ENCODE measurements around the gene PHF2. TPM values are rescaled to one million over a fixed set of nuclear protein-coding genes. Genes with fewer than 3 reads are reported as not detected.

PHF2 gene
- polyA plus RNA-seq, 1 donor, result 33.5 TPM

DNA sequence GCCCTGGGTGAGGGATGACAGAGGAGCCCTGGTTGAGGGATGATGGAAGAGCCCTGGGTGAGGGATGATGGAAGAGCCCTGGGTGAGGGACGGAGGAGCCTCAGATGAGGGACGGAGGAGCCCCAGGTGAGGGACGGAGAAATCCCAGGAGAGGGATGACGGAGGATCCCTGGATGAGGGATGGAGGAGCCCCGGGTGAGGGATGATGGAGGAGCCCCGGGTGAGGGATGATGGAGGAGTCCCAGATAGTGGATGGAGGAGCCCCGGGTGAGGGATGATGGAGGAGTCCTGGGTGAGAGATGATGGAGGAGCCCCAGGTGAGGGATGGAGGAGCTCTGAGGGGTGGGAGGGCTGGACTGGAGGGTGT is 10.9 kb downstream of the PHF2 start:
- no peak for DNase-seq (ENCODE audit: low read depth)

- no peak for DNase-seq (ENCODE audit: low read depth)
Observed at GRCh38 chr9:93587651-93588347, 11.4 kb downstream of the PHF2 start.

DNA sequence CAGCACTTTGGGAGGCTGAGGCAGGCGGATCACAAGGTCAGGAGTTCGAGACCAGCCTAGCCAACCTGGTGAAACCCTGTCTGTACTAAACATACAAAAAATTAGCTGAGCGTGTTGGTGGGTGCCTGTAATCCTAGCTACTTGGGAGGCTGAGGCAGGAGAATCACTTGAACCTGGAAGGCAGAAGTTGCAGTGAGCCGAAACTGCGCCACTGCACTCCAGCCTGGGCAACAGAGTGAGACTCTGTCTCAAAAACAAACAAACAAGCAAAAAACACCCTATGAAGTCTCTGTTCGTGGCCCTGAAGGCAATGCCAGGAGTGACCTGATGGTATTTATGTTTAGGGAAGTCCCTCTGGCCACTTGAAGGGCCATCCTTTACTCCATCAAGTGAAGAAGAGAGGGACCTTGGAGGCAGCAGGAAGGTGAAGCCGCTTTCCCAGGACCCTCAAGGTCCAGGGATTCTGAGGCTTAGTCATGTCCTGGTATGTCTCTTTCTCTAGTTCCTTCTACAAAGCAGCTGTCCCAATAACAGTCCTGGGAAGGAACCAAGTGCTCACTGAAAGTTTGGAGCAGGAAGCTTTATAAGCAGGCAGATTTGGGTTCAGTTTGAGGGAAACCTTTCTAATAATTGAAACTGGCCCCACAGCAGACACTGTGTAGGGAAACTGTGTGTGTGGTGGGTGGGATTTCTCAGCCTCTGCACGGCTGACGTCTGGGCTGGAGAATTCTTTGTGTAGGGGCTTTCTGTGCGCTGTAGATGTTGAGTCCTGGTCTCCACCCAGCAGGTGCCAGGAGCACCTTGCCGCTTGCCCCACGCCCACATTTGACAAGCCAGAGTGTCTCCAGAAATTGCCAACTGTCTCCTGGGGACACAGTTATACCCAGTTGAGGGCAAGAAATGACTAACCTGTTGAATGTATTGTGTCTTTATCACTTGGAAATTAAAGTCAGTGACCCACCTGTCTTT is 12.5 kb downstream of the PHF2 start:
- DNase-seq (ENCODE audit: low read depth), result no peak

GRCh38 chr9:93589688-93590087 is 13.3 kb downstream of the PHF2 start:
- DNase-seq (ENCODE audit: low read depth), result no peak

- DNase-seq (ENCODE audit: low read depth), result no peak
Observed at GRCh38 chr9:93590609-93591234, 14.3 kb downstream of the PHF2 start.

- no peak for DNase-seq (ENCODE audit: low read depth)
Observed at GRCh38 chr9:93591301-93592007, 15.1 kb downstream of the PHF2 start.

- DNase-seq (ENCODE audit: low read depth), result no peak
Observed at GRCh38 chr9:93592008-93592642, 15.7 kb downstream of the PHF2 start.

DNA sequence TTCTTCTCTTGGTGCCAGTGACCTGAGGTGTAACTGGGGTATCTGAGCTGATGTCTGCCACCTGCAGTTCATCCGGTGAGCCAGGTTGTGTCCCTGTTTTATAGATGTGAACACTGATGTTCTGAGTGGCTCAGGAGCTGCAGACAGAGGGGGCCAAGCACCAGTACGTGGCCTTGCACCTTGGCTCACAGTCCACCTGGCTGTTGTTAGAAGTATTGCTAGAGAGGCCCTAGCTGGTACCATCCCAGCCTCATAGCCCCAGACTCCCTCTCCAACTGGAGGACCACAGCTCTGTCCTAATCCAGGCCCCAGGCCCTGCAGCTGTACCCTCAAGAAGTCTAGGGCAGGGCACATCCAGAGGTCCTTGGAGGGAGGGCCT is 16.2 kb downstream of the PHF2 start:
- DNase-seq (ENCODE audit: low read depth), result no peak

DNA sequence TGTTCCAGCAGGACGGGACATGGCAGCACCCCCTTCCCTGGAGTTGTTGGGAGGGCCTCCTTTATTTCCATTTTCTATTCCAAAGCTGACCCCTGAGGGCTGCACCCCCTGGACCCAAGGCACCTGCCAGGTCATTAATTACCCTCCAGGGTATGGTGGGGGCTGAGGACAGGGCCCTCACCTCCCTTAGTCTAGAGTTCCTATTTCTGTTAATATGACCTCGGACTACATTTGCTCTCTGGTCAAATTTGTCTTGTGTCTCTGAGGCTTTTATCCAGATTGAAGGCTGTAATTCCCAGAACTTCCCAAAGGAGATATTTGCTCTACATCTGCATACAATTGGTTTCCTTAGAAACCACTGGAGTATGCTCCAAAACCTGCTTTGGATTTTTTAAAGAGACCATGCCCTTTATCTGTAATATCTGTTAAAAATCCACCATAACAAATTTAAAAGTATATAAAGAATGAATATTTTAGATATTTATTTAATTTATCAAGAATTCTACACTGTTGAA is 16.8 kb downstream of the PHF2 start:
- DNase-seq (ENCODE audit: low read depth), result peak; percentile 72

- no peak for DNase-seq (ENCODE audit: low read depth)
Observed at GRCh38 chr9:93594041-93594756, 17.8 kb downstream of the PHF2 start.

- no peak for DNase-seq (ENCODE audit: low read depth)
Observed at GRCh38 chr9:93595461-93595860, 19.1 kb downstream of the PHF2 start.

- no peak for DNase-seq (ENCODE audit: low read depth)
Observed at GRCh38 chr9:93595861-93596365, 19.5 kb downstream of the PHF2 start.

DNA sequence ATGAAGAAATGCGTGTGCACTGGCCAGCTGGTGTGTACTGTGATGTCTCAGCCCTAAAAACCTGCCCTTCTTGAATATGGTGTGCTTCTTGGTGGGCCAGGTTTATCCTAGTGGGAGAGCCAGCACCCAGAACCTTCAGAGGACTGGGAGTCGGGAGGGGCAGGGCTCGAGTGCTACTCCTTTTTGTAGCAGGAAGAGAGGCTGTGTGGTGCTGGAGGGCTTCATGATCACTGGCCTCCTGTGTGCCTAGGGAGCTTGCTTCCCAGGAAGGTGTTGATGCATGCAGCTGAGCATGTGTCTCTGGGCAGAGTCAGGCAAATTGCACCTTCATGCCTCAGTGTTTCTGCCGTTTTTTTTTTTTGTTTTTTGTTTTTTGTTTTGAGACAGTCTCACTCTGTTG is 20.0 kb downstream of the PHF2 start:
- no peak for DNase-seq (ENCODE audit: low read depth)

- no peak for DNase-seq (ENCODE audit: low read depth)
Observed at GRCh38 chr9:93597142-93597706, 20.8 kb downstream of the PHF2 start.

DNA sequence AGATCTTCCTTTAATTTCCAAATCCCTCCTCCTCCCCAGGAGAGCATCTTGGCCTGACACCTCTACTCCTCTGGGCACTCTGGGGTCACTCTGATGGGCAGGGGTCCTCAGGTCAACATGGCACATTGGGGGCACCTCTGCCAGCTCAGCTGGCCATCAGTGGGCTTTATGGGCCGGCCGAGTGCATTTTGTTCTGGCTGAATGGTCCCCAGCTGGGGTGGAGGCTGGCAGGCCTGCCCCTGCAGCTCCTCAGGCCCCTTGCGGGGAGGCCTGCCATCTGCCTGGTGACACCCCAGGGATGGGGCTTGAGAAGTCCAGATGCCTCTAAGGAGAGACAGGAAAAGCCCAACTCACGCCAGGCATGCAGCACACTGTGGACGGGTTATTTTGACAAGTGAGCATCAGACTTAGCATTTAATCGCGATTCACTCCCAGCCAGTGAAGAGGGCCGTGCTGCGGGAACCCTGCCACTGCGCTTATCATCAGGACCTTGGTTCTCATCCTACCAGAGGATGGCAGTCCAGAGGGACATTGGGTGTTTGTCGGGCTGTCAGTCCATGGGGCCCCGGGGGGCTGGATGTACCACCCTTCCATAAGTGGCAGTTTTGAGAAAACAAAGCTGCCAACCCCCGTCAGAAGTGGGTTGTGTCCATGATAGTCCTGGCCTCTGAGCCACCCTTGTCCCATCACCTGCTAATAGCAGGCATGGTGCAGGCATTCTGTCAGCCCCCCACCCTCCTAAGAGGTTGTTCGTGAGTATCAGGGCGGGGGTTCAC is 21.7 kb downstream of the PHF2 start:
- no peak for DNase-seq (ENCODE audit: low read depth)

- DNase-seq (ENCODE audit: low read depth), result no peak
Observed at GRCh38 chr9:93598647-93599241, 22.4 kb downstream of the PHF2 start.

DNA sequence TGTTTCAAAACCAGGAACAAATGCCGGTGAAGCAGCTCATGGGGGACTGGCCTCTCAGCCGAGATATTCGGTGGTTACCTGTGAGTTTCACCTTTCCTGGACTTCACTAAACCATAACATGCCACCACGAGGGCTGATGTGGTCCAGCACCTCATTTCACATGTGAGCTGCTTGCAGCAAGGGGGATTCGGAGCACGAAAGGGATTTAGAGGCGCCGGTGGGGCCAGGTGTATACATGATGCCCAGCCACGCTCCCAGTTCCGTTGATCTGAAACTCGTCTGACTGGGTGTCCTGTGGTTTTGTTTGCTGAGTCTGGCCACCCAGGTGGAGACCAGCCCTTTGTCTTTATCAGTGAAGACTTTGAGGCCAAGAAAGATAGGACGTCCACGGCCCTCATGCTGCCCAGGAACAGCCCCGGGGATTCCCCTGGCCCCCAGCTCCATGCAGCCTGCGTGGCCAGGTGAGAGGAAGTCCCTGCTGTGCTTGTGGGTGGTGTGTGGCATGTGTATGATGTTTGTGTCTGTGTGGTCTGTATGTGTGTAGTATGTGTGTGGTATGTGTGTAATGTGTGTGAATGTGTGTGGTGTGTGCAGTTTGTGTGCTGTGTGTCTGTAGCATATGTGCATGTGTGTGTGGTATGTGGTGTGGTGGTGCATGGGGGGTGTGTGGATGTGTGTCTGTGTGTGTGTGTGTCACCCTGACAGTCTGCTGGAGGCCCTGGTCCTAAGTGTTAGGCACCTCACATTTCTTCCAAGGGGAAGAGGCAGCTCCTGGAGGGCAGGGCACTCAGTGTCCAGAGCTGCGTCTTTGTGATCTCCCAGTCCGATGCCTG is 23.4 kb downstream of the PHF2 start:
- DNase-seq (ENCODE audit: low read depth), result no peak

GRCh38 chr9:93600504-93600903 is 24.1 kb downstream of the PHF2 start:
- no peak for DNase-seq (ENCODE audit: low read depth)

All from forelimb muscle (tissue), 1 donor.